ENCODE results near the gene ROM1. TPM values are rescaled to one million over a fixed set of nuclear protein-coding genes. Genes with fewer than 3 reads are reported as not detected.

Gene ROM1
- polyA plus RNA-seq, 2 of the 4 experiments (the other 2 are of a cell fraction): 0.92 to 2.8 TPM

- H3K4me2 ChIP-seq: no peak overlapping the region
- H3K4me3 ChIP-seq: no peak overlapping the region
- 65% methylated on average over 18 of the region's 18 CpGs for WGBS (ENCODE audit: missing lambda C conversion rate)
- TF ChIP-seq CTCF (IDR thresholded peaks at IDR 0.05) (peak; percentile 25; the same call in 2 of the 3 replicates), MAZ (IDR thresholded peaks at IDR 0.05; ENCODE audit: borderline replicate concordance, low read depth, low read length) (no peak)
- H3K4me1 ChIP-seq: peaks cover 49% of the 10 kb centered on the region
- DNase-seq (ENCODE audit: low read depth in 1 of 2, low spot score in 1 of 2) (no peak), ATAC-seq (no peak), FAIRE-seq (no peak)
- H3K9me3 ChIP-seq: no peaks in the 10 kb centered on the region
- ChIA-PET CTCF (interaction anchor here (0.5 to 2.3 kb wide), 6 partner anchors 11 to 774 kb away, joined by 3 to 10 read pairs (median 4); no protein-coding TSS in a partner anchor), POLR2A (interaction anchor here (1.0 to 1.9 kb wide), 2 partner anchors 15 to 76 kb away, joined by 3 to 10 read pairs; partner anchors contain the start of genes C11orf98, CSKMT and EEF1G)
- peak overlapping the region in 1 of 2 experiments; percentile 2; a peak in 1 of 6 replicates for H3K27ac ChIP-seq
Measured at GRCh38 chr11:62588966-62589637, 24.0 kb upstream of the ROM1 start.

- CTCF ChIA-PET: interaction anchor here (0.6 to 4.9 kb wide), 22 partner anchors 10 to 249 kb away, joined by 3 to 32 read pairs (median 5); partner anchors contain the start of genes B3GAT3, EML3, LBHD1 and MTA2
Measured at GRCh38 chr11:62591448-62592145, 21.5 kb upstream of the ROM1 start, which contains the start of gene TUT1. TSS of gene TUT1 (minus strand) at chr11:62591523. CDS start at chr11:62591485, 38 bp downstream.

More at GRCh38 chr11:62591448-62592145, 21.5 kb upstream of the ROM1 start, which contains the start of gene TUT1:
- POLR2A ChIA-PET: interaction anchor here (0.5 to 3.8 kb wide), 49 partner anchors 9 to 624 kb away, joined by 3 to 93 read pairs (median 5); partner anchors contain the start of genes AHNAK, B3GAT3, C11orf98 and CSKMT
- Histone ChIP-seq H3K4me1 (peaks cover 49% of the 10 kb centered on the region), H3K4me2 (peak within 1 kb of the TSS; percentile 90), H3K9me3 (no peaks in the 10 kb centered on the region), H3K27ac (peak within 1 kb of the TSS; percentile 90 to 91), H3K4me3 (peak within 1 kb of the TSS; percentile 79)
- DNase-seq (ENCODE audit: low read depth in 1 of 2, low spot score in 1 of 2) (peak; percentile 96 to 100), FAIRE-seq (peak; percentile 95), ATAC-seq (peak; percentile 89 to 95)
- TF ChIP-seq FOSL2 (IDR thresholded peaks at IDR 0.05) (no peak), FOSL2 (CRISPR knock-in tag; IDR thresholded peaks at IDR 0.05) (peak; percentile 36), BCL3 (IDR thresholded peaks at IDR 0.05) (peak; percentile 94), E2F6 (IDR thresholded peaks at IDR 0.05; ENCODE audit: borderline replicate concordance, low read depth) (no peak; the same call in 1 of the 2 replicates), POLR2A (IDR thresholded peaks at IDR 0.05; ENCODE audit: low read length) (peak; percentile 87), MAZ (IDR thresholded peaks at IDR 0.05; ENCODE audit: borderline replicate concordance, low read depth, low read length) (0 out of 2 replicates have a peak, but pooled peaks have one; percentile 68), NFE2L2 (conservative IDR thresholded peaks at IDR 0.05; ENCODE audit: low read length) (no peak), RAD21 (conservative IDR thresholded peaks at IDR 0.05 in 1 of 2, IDR thresholded peaks at IDR 0.05 in 1 of 2) (no peak; a peak in 1 of 5 replicates), REST (IDR thresholded peaks at IDR 0.05) (peak; percentile 69; the same call in 1 of the 2 replicates), PHF8 (IDR thresholded peaks at IDR 0.05; ENCODE audit: borderline replicate concordance, low read depth) (peak; percentile 47; the same call in 1 of the 2 replicates), MYC (IDR thresholded peaks at IDR 0.05; ENCODE audit: borderline replicate concordance, low read length) (peak; percentile 49; the same call in 1 of the 2 replicates), CEBPB (IDR thresholded peaks at IDR 0.05) (peak in 1 of 2 experiments; percentile 37; a peak in 1 of 4 replicates), ZC3H11A (IDR thresholded peaks at IDR 0.05) (peak; percentile 50; the same call in 1 of the 2 replicates), FOXS1 (CRISPR knock-in tag; IDR thresholded peaks at IDR 0.05) (no peak), KDM5A (IDR thresholded peaks at IDR 0.05) (peak; percentile 12; the same call in 1 of the 2 replicates), HEYL (CRISPR knock-in tag; IDR thresholded peaks at IDR 0.05) (no peak), GATA3 (IDR thresholded peaks at IDR 0.05; ENCODE audit: borderline replicate concordance) (peak; percentile 51; the same call in 1 of the 2 replicates), MAX (IDR thresholded peaks at IDR 0.05) (peak; percentile 95), SMC3 (IDR thresholded peaks at IDR 0.05) (0 out of 3 replicates have a peak, but pooled peaks have one; percentile 9), RFX5 (IDR thresholded peaks at IDR 0.05) (peak; percentile 87; the same call in 1 of the 2 replicates), PBX3 (IDR thresholded peaks at IDR 0.05) (peak; percentile 72), RARB (CRISPR knock-in tag; IDR thresholded peaks at IDR 0.05) (no peak), ESRRA (IDR thresholded peaks at IDR 0.05; ENCODE audit: borderline replicate concordance, low read length) (0 out of 2 replicates have a peak, but pooled peaks have one; percentile 37), JUN (IDR thresholded peaks at IDR 0.05) (peak; percentile 81 to 97)
- WGBS (ENCODE audit: missing lambda C conversion rate): 1% methylated on average over 56 of the region's 58 CpGs
